ENCODE data around the gene SLC11A1. TPM values are rescaled to one million over a fixed set of nuclear protein-coding genes. Genes with fewer than 3 reads are reported as not detected.
A peak's percentile ranks its signal among the peaks of the same experiment; 100 is the strongest.

Gene SLC11A1
- total RNA-seq, 1 experiment from 2014 or later: 0.44 TPM

DNA sequence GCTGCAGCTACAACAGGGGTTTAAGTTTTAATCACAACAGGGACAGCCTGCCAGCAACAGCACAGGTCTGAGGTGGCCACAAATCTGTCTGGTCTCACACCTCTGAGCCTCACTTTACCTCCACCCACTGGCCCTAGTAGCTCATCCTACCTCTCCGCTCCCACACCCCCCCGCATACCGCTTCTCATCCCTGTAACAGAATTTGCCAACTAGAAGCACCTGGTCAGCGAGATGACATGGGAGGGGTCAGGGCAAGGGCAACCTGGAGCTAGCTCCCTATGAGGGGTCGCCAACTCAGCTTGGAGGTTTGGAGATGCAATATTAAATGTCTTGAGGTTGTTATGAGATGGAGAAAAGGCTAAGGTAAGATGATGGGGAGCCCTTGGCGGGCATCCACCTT is 17.9 kb upstream of the SLC11A1 start:
- no peak overlapping the region for H3K27ac ChIP-seq
- no peaks in the 10 kb centered on the region for H3K36me3 ChIP-seq (ENCODE audit: low read depth)
- H3K9me3 ChIP-seq (ENCODE audit: insufficient read depth, low read depth): no peaks in the 10 kb centered on the region
- no peak overlapping the region for H3K4me3 ChIP-seq
- no TSS peak for BruUV-seq (replicated peaks)
- no peaks in the 10 kb centered on the region for H3K79me2 ChIP-seq (ENCODE audit: low read depth)
- H3K9me2 ChIP-seq (ENCODE audit: insufficient read depth): no peaks in the 10 kb centered on the region
- CTCF ChIA-PET: interaction anchor here (0.6 kb wide), 1 partner anchor 32 kb away, joined by 3 read pairs; no protein-coding TSS in a partner anchor
- POLR2A ChIA-PET (ENCODE audit: unreplicated experiment): no interaction called here
- H3K4me2 ChIP-seq: no peak overlapping the region
- H3F3A ChIP-seq (ENCODE audit: insufficient read depth, low read depth): peaks cover 25% of the 10 kb centered on the region
- no peak for DNase-seq
- no peaks in the 10 kb centered on the region for H3K27me3 ChIP-seq (ENCODE audit: insufficient read depth, low read depth)
- no peaks in the 10 kb centered on the region for H4K20me1 ChIP-seq (ENCODE audit: insufficient read depth)
- H2AFZ ChIP-seq: no peak overlapping the region
- intact Hi-C loops (cut with micrococcal nuclease; ENCODE audit: unreplicated experiment): no loop called here
- no peak for TF ChIP-seq EZH2 (IDR thresholded peaks at IDR 0.05; ENCODE audit: low read depth)
- TF ChIP-seq, protein P1, sequence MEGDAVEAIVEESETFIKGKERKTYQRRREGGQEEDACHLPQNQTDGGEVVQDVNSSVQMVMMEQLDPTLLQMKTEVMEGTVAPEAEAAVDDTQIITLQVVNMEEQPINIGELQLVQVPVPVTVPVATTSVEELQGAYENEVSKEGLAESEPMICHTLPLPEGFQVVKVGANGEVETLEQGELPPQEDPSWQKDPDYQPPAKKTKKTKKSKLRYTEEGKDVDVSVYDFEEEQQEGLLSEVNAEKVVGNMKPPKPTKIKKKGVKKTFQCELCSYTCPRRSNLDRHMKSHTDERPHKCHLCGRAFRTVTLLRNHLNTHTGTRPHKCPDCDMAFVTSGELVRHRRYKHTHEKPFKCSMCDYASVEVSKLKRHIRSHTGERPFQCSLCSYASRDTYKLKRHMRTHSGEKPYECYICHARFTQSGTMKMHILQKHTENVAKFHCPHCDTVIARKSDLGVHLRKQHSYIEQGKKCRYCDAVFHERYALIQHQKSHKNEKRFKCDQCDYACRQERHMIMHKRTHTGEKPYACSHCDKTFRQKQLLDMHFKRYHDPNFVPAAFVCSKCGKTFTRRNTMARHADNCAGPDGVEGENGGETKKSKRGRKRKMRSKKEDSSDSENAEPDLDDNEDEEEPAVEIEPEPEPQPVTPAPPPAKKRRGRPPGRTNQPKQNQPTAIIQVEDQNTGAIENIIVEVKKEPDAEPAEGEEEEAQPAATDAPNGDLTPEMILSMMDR (conservative IDR thresholded peaks at IDR 0.05): no peak
- H3K4me1 ChIP-seq (replicated peaks; ENCODE audit: insufficient read depth): peaks cover 12% of the 10 kb centered on the region

DNA sequence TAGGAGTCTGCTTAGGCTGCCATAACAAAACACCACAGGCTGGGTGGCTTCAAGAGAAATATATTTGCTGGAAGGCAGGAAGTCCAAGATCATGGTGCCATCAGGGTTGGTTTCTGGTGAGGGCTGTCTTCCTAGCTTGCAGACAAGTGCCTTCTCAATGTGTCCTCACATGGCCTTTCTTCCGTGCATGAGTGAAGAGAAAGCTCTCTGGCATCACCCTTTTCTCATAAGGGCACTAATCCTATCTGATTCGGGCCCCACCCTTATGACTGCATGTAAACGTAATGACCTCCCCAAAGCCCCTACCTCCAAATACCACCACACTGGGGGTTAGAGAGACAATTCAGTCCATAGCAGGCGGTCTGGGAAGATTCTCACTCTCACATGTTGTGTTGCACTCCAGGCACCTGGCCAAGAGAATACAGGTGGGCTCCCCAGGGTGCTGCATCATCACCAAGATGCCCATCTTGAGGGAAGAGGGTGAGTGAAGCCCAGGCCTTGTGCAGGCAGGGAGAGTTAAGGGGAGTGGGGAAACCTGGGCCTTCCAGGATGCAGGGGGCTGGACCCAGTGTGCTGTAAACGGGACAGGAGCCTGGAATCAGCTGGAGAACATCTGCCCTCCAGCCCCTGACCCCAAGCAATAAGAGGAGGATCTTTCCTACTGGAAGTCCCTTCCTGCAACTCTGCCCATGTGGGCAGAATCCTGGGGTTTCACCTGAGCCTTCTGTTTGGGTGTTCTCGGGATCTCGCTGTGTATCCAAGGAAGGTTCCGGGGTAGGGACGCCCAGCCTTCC is 15.3 kb upstream of the SLC11A1 start:
- Histone ChIP-seq H3K27ac (peak overlapping the region; percentile 51; the same call in 1 of the 2 replicates), H3K36me3 (ENCODE audit: low read depth) (no peaks in the 10 kb centered on the region), H3K27me3 (ENCODE audit: insufficient read depth, low read depth) (no peaks in the 10 kb centered on the region), H4K20me1 (ENCODE audit: insufficient read depth) (no peaks in the 10 kb centered on the region), H3K4me3 (peak overlapping the region; percentile 62), H3K9me3 (ENCODE audit: insufficient read depth, low read depth) (no peaks in the 10 kb centered on the region), H3K79me2 (ENCODE audit: low read depth) (no peaks in the 10 kb centered on the region), H3K4me2 (peak overlapping the region; percentile 79), H3K4me1 (replicated peaks; ENCODE audit: insufficient read depth) (no peaks in the 10 kb centered on the region; the same call in 1 of the 2 replicates), H3K9me2 (ENCODE audit: insufficient read depth) (no peaks in the 10 kb centered on the region), H3F3A (ENCODE audit: insufficient read depth, low read depth) (peaks cover 15% of the 10 kb centered on the region), H2AFZ (peak overlapping the region; percentile 84)
- TF ChIP-seq, protein P1 (conservative IDR thresholded peaks at IDR 0.05): no peak
- TF ChIP-seq EZH2 (IDR thresholded peaks at IDR 0.05; ENCODE audit: low read depth): no peak
- DNase-seq: no peak
- ChIA-PET CTCF (interaction anchor here (1.0 kb wide), 1 partner anchor 10 kb away, joined by 3 read pairs; the partner anchor contains the start of gene CATIP), POLR2A (ENCODE audit: unreplicated experiment) (no interaction called here)
- BruUV-seq (replicated peaks): TSS peak; percentile 89
- intact Hi-C loops (cut with micrococcal nuclease; ENCODE audit: unreplicated experiment): no loop called here

DNA sequence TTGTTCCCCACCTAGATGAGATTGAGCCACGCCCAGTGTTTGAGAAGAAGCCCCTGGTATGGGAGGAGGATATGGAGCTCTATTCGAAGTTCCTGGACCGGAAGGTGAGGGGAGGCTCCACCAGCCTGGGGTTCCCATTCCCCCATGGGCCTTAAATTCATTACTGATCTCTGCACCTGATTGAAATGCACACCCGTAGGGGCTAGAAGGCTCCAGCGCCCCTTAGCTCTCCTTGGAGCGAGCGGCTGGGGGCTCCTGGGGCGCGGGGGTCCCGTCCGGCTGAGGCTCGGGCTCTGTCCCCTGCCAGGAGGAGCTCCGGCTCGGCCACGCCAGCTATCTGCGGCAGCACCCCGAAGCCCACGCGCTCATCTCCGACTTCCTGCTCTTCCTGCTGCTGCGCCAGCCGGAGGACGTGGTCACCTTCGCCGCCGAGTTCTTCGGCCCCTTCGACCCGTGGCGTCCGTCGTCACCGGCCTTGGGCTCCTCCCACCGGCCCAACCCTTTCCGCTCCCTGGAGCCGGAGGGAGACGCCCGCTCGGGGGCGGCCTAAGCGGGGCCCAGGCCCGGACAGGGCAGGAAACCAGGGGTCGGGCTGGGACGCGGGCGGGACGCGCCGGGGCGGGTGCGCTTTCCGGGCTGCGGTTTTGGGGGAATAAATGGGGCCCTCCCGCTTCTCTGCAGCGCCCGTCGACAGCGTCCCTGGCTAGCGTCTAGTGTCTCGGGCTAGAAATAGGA is 14.5 kb upstream of the SLC11A1 start:
- POLR2A ChIA-PET (ENCODE audit: unreplicated experiment): no interaction called here
- H3K9me3 ChIP-seq (ENCODE audit: insufficient read depth, low read depth): no peaks in the 10 kb centered on the region
- peaks cover 11% of the 10 kb centered on the region for H3F3A ChIP-seq (ENCODE audit: insufficient read depth, low read depth)
- peak overlapping the region; percentile 84 for H2AFZ ChIP-seq
- no peaks in the 10 kb centered on the region; the same call in 1 of the 2 replicates for H3K4me1 ChIP-seq (replicated peaks; ENCODE audit: insufficient read depth)
- no peaks in the 10 kb centered on the region for H3K36me3 ChIP-seq (ENCODE audit: low read depth)
- H3K9me2 ChIP-seq (ENCODE audit: insufficient read depth): no peaks in the 10 kb centered on the region
- H3K4me2 ChIP-seq: peak overlapping the region; percentile 79
- H4K20me1 ChIP-seq (ENCODE audit: insufficient read depth): no peaks in the 10 kb centered on the region
- peak overlapping the region; percentile 62 for H3K4me3 ChIP-seq
- DNase-seq: peak; percentile 68 to 86
- TF ChIP-seq EZH2 (IDR thresholded peaks at IDR 0.05; ENCODE audit: low read depth): no peak
- TF ChIP-seq, protein P1 (conservative IDR thresholded peaks at IDR 0.05): no peak
- CTCF ChIA-PET: interaction anchor here (1.0 kb wide), 1 partner anchor 11 kb away, joined by 3 read pairs; the partner anchor contains the start of gene CATIP
- intact Hi-C loops (cut with micrococcal nuclease; ENCODE audit: unreplicated experiment): no loop called here
- no TSS peak for BruUV-seq (replicated peaks)
- peak overlapping the region; percentile 51 for H3K27ac ChIP-seq
- H3K79me2 ChIP-seq (ENCODE audit: low read depth): no peaks in the 10 kb centered on the region
- no peaks in the 10 kb centered on the region for H3K27me3 ChIP-seq (ENCODE audit: insufficient read depth, low read depth)
